GM23338 (cell line): ENCODE data around the gene SMIM14. TPM values are rescaled to one million over a fixed set of nuclear protein-coding genes. Genes with fewer than 3 reads are reported as not detected.

Experiments
- ATAC-seq: fragments of 200-7000 bp; cut with Tn5 transposase; 3 replicates; pipeline ENCODE4 v1.9.1; 2020
- DNase-seq: peaks from one replicate; pipeline ENCODE4 v3.0.0-alpha.2; 2015; ENCODE audit warnings: low spot score
- H2AFZ ChIP-seq: fragments of 200-600 bp; sonication (generic); 2 replicates; pipeline ENCODE4 v1.8.0; 2016; ENCODE audit warnings: antibody characterized with exemption, mild to moderate bottlenecking, moderate library complexity
- H3F3A ChIP-seq: fragments of 200-600 bp; sonication (generic); replicated peaks from 2 replicates; pipeline ENCODE4 v1.8.0; 2017; ENCODE audit warnings: antibody characterized with exemption, mixed run types, low read depth
- H3K27ac ChIP-seq: fragments of 200-600 bp; sonication (generic); 2 replicates; pipeline ENCODE4 v1.6.1; 2016; ENCODE audit warnings: low read depth
- H3K27me3 ChIP-seq: fragments of 200-600 bp; sonication (generic); 2 replicates; pipeline ENCODE4 v1.8.0; 2016; ENCODE audit warnings: mild to moderate bottlenecking, mixed run types, moderate library complexity; ENCODE audit not compliant: insufficient read depth
- H3K36me3 ChIP-seq: fragments of 200-600 bp; sonication (generic); 2 replicates; pipeline ENCODE4 v1.8.0; 2016; ENCODE audit warnings: mild to moderate bottlenecking; ENCODE audit not compliant: insufficient read depth
- H3K4me1 ChIP-seq: fragments of 200-600 bp; sonication (generic); 2 replicates; pipeline ENCODE4 v1.8.0; 2016; ENCODE audit warnings: mild to moderate bottlenecking, moderate library complexity; ENCODE audit not compliant: insufficient read depth
- H3K4me2 ChIP-seq: fragments of 200-600 bp; sonication (generic); 2 replicates; pipeline ENCODE4 v1.7.1; 2017; ENCODE audit warnings: mixed run types
- H3K4me3 ChIP-seq: fragments of 200-600 bp; sonication (generic); 2 replicates; pipeline ENCODE4 v1.6.1; 2016; ENCODE audit warnings: mixed run types
- H3K79me2 ChIP-seq: fragments of 200-600 bp; sonication (generic); replicated peaks from 2 replicates; pipeline ENCODE4 v1.8.0; 2017; ENCODE audit warnings: mild to moderate bottlenecking; ENCODE audit not compliant: insufficient read depth
- H3K9me2 ChIP-seq: fragments of 200-600 bp; sonication (generic); 2 replicates; pipeline ENCODE4 v1.8.0; 2017; ENCODE audit not compliant: insufficient read depth
- H4K20me1 ChIP-seq: fragments of 200-600 bp; sonication (generic); replicated peaks from 2 replicates; pipeline ENCODE4 v1.8.0; 2017; ENCODE audit warnings: mild to moderate bottlenecking; ENCODE audit not compliant: insufficient read depth
- H3K27ac Mint-ChIP-seq: 2 replicates; pipeline ENCODE4 v1.8.0; 2020; ENCODE audit warnings: inconsistent platforms, mild to moderate bottlenecking, moderate library complexity, mixed read lengths
- H3K27me3 Mint-ChIP-seq: 3 replicates; pipeline ENCODE4 v1.8.0; 2022; ENCODE audit warnings: low read depth, mild to moderate bottlenecking, moderate library complexity, mixed read lengths, inconsistent platforms; ENCODE audit not compliant: insufficient read depth, poor library complexity
- H3K36me3 Mint-ChIP-seq: 3 replicates; pipeline ENCODE4 v1.8.0; 2021; ENCODE audit warnings: low read depth, mild to moderate bottlenecking, inconsistent platforms, moderate library complexity, mixed read lengths
- H3K4me1 Mint-ChIP-seq: 3 replicates; pipeline ENCODE4 v1.8.0; 2020; ENCODE audit warnings: mild to moderate bottlenecking, inconsistent platforms, mixed read lengths
- H3K4me3 Mint-ChIP-seq: 3 replicates; pipeline ENCODE4 v1.8.0; 2021; ENCODE audit warnings: moderate library complexity, mild to moderate bottlenecking, inconsistent platforms, mixed read lengths
- H3K9me3 Mint-ChIP-seq: 3 replicates; pipeline ENCODE4 v1.8.0; 2020; ENCODE audit warnings: moderate library complexity, mild to moderate bottlenecking, inconsistent platforms, mixed read lengths
- CREB1 ChIP-seq: fragments of 250-450 bp; sonication (Bioruptor Pico); IDR thresholded peaks from 2 replicates; pipeline ENCODE4 v1.5.0; 2020; ENCODE audit warnings: low read depth, mild to moderate bottlenecking, moderate library complexity
- CTCF ChIP-seq, 2 experiments: fragments of 200-600 bp in 1 of 2; sonication (generic) in 1 of 2; conservative IDR thresholded peaks; 2 replicates each; pipeline versions ENCODE4 v1.5.1 to v1.6.1; 2016 to 2017; ENCODE audit warnings: antibody characterized with exemption in 2 of 2, low read depth in 2 of 2, mild to moderate bottlenecking in 2 of 2, moderate library complexity in 1 of 2
- ETS1 ChIP-seq: IDR thresholded peaks from 2 replicates; pipeline ENCODE4 v1.6.1; 2016; ENCODE audit warnings: antibody characterized with exemption
- EZH2 ChIP-seq: fragments of 200-600 bp; sonication (generic); IDR thresholded peaks from one replicate; pipeline ENCODE4 v1.8.0; 2017; ENCODE audit warnings: antibody characterized with exemption, mild to moderate bottlenecking, low read depth; ENCODE audit not compliant: unreplicated experiment
- EZH2phosphoT487 ChIP-seq: fragments of 200-600 bp; sonication (generic); IDR thresholded peaks from one replicate; pipeline ENCODE4 v1.8.1; 2018; ENCODE audit warnings: antibody characterized with exemption; ENCODE audit not compliant: unreplicated experiment
- JUNB ChIP-seq: IDR thresholded peaks from one replicate; pipeline ENCODE4 v1.6.1; 2016; ENCODE audit warnings: antibody characterized with exemption; ENCODE audit not compliant: unreplicated experiment
- NANOG ChIP-seq: IDR thresholded peaks from 2 replicates; pipeline ENCODE4 v1.6.1; 2016; ENCODE audit warnings: antibody characterized with exemption, borderline replicate concordance
- POLR2AphosphoS5 ChIP-seq: IDR thresholded peaks from 2 replicates; pipeline ENCODE4 v1.6.1; 2016; ENCODE audit warnings: antibody characterized with exemption, low read depth
- REST ChIP-seq: IDR thresholded peaks from one replicate; pipeline ENCODE4 v1.6.1; 2018; ENCODE audit warnings: antibody characterized with exemption; ENCODE audit not compliant: unreplicated experiment
- STAT1 ChIP-seq: IDR thresholded peaks from one replicate; pipeline ENCODE4 v1.6.1; 2016; ENCODE audit warnings: antibody characterized with exemption; ENCODE audit not compliant: unreplicated experiment
- ZNF114 ChIP-seq: fragments of 250-450 bp; sonication (Bioruptor Pico); IDR thresholded peaks from 2 replicates; pipeline ENCODE4 v1.5.0; 2020; ENCODE audit warnings: mild to moderate bottlenecking, moderate library complexity
- ZNF331 ChIP-seq: fragments of 250-450 bp; sonication (Bioruptor Pico); IDR thresholded peaks from 2 replicates; pipeline ENCODE4 v1.5.0; 2020; ENCODE audit warnings: low read depth, mild to moderate bottlenecking, moderate library complexity
- ZNF462 ChIP-seq: fragments of 250-450 bp; sonication (Bioruptor Pico); IDR thresholded peaks from 2 replicates; pipeline ENCODE4 v1.5.0; 2020; ENCODE audit warnings: mild to moderate bottlenecking, moderate library complexity
- polyA plus RNA-seq: library from polyadenylated mRNA; unstranded; fragments of >200 nt; fragmentation: Nextera tagmentation; extraction: Ambion mirVana; gene quantifications from 2 replicates; pipeline ENCODE4 v1.2.1, GENCODE V29; 2016
- total RNA-seq: library from RNA; depleted of rRNA; stranded (reverse); fragments of >200 nt; shearing (Covaris generic); gene quantifications from 2 replicates; pipeline ENCODE4 v1.2.3, GENCODE V29; 2014

The SMIM14 gene
- total and polyA plus RNA-seq, 2 experiments from 2014 or later, result 29.0 to 52.6 TPM

GRCh38 chr4:39530682-39531081, 108.0 kb downstream of the SMIM14 start:
- TF ChIP-seq REST (no peak), STAT1 (no peak), ETS1 (no peak), CREB1 (CRISPR knock-in tag) (no peak), ZNF114 (CRISPR knock-in tag) (no peak), EZH2phosphoT487 (no peak), POLR2AphosphoS5 (no peak), EZH2 (no peak), CTCF (conservative IDR thresholded peaks at IDR 0.05; ENCODE audit: low read depth in 2 of 2) (no peak), ZNF331 (CRISPR knock-in tag) (no peak), JUNB (no peak), NANOG (no peak), ZNF462 (CRISPR knock-in tag) (no peak)
- Mint-ChIP-seq H3K4me1 (peaks cover 8% of the 10 kb centered on the region; the same call in 2 of the 3 replicates), H3K36me3 (peaks cover 79% of the 10 kb centered on the region), H3K4me3 (no peak overlapping the region; the same call in 2 of the 3 replicates), H3K9me3 (peaks cover 57% of the 10 kb centered on the region), H3K27me3 (peaks cover 22% of the 10 kb centered on the region), H3K27ac (no peak overlapping the region)
- Histone ChIP-seq H3K27ac (no peak overlapping the region), H4K20me1 (no peaks in the 10 kb centered on the region), H3K79me2 (peaks cover 44% of the 10 kb centered on the region), H3K27me3 (no peaks in the 10 kb centered on the region), H3K4me2 (no peak overlapping the region), H3K4me3 (no peak overlapping the region), H3K36me3 (peaks cover 34% of the 10 kb centered on the region), H3F3A (peaks cover 13% of the 10 kb centered on the region; the same call in 1 of the 2 replicates), H3K4me1 (peaks cover 4% of the 10 kb centered on the region; the same call in 1 of the 2 replicates), H2AFZ (no peak overlapping the region), H3K9me2 (no peaks in the 10 kb centered on the region)
- ATAC-seq, result no peak
- peak; percentile 30 for DNase-seq
